Mammary epithelial cell (primary cell): Measurements from ENCODE around the gene CEP128.

Source experiments
- CTCF ChIP-seq, 2 donors: IDR thresholded peaks in 1 of 2; conservative IDR thresholded peaks in 1 of 2; 2 replicates each; pipeline ENCODE4 v1.5.1; 2011 to 2012; ENCODE audit warnings: inconsistent platforms in 2 of 2, low read length in 2 of 2, mild to moderate bottlenecking in 2 of 2, control low read depth in 1 of 2, low read depth in 1 of 2; ENCODE audit not compliant: insufficient read depth in 1 of 2; ENCODE audit errors: extremely low read depth in 1 of 2
- EZH2 ChIP-seq: IDR thresholded peaks from 2 replicates; pipeline ENCODE4 v1.6.1; 2012; ENCODE audit warnings: low read length, inconsistent platforms, borderline replicate concordance

DNA sequence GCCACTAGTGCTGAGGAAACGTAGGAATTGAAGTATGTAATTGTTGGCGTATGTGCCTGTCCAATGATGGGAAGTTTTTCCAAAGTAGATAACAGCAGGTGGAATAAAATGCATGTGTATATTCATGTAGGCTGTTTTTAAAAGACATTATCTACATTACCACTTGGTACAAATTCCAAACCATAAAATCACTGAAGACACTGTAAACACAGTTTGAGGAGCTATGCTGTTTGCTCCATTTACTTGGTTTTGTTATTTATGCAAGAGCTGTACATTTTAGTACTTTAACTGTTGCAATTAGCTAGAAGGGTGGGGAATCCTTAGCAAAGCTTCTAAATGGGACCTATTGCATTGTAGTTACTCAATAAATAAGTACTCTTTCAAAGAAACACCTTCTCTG lies 455.8 kb downstream of the CEP128 start:
- no peak for TF ChIP-seq CTCF (conservative IDR thresholded peaks at IDR 0.05 in 1 of 2, IDR thresholded peaks at IDR 0.05 in 1 of 2; ENCODE audit: extremely low read depth in 1 of 2, insufficient read depth in 1 of 2, low read depth in 1 of 2, low read length in 2 of 2)
- no peak for TF ChIP-seq EZH2
